Stimulated activated CD8-positive, alpha-beta memory T cell treated with anti-CD3 and anti-CD28 coated beads, Interleukin-12 subunit alpha, Interleukin-12 subunit beta, amount 100 ng/mL, for 1 hour (primary cell): ENCODE measurements around the gene FGF3.

Experiments used
- DNase-seq: peaks from one replicate; pipeline ENCODE4 v3.0.0-alpha.2; 2020; ENCODE audit warnings: low read depth

FGF3 gene

DNA sequence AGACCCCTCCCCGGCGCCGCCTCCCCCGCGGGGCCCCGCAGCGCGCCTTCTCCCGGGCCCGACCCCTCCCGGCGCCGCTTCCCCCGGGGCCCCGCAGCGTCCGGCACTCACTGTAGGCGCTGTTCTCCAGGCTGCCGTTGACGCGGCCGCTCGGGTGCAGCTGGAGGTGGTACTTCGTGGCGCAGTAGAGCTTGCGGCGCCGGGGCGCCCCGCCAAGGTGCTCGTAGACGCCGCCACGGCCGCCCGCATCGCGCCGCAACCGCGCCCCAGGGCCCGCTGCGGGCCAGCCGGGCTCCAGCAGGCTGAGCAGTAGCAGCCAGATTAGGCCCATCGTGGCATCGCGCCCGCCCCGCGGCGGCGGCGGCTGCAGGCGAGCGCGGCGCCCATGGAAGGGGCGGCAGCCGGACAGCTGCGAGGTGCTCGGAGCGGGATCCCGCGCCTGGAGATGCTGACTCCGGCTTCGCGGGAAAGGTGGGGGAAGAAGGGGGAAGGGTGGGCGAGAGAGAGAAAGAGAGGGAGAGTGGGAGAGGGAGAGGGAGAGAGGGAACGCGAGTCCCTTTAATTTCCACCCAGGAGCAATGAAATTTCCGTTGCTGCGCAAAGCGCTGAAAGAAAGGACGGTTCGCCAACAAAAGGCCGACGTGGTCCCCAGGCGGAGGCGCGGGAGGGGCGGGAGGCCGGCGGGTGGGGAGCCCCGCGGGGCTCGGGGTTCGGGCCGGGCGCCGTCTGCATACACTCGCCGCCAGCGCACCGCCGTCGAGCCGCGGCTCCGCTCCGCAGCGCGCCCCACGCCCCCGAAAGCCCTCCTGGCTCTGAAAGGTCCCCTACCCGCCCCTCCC, at the start of gene FGF3:
Gene FGF3 (minus strand): TSS at position 814 of the 839 bp plus-strand sequence. CDS start 483 bp downstream, at position 331.
- DNase-seq, result no peak

GRCh38 chr11:69868871-69869270, 49.7 kb upstream of the FGF3 start:
- DNase-seq, result no peak

DNA sequence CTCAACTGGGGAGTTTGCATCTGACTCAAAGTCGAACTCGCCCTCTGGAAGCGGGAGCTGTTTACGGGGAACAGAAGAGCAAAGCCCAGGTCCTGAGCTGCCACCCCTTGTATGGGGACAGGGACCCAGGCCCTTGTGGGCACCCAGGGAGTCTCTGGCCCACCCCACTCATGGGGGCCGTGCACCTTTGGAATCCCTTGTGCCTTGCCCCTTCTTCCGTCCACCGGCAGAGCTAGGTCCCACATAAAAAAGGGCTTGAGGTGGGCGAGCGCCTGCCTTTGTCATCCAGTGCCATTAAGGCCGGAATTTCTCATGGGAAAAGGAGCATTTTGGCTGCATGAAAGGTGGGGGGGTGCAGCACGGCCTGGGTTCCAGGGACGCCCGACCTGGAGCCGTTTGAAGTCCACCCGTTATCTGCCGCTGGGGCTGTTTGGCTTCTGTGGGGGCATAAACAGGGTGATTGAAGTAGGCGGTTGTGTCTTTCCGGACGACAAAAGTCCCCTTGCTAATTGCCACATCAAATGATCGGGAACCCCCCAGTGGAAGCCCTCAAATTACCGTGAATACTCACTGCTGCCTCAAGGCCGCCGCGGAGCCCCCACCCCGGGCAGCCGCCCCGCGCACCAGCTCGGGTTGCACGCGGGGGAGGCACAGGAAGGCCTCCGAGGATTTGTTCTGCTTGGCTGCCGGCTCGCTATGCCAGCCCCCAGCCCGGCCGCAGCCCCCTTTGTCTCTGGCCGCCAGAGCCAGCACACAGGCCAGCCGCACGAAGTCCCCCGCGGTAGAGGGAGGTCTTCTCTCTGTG, 49.0 kb upstream of the FGF3 start:
- no peak for DNase-seq

DNA sequence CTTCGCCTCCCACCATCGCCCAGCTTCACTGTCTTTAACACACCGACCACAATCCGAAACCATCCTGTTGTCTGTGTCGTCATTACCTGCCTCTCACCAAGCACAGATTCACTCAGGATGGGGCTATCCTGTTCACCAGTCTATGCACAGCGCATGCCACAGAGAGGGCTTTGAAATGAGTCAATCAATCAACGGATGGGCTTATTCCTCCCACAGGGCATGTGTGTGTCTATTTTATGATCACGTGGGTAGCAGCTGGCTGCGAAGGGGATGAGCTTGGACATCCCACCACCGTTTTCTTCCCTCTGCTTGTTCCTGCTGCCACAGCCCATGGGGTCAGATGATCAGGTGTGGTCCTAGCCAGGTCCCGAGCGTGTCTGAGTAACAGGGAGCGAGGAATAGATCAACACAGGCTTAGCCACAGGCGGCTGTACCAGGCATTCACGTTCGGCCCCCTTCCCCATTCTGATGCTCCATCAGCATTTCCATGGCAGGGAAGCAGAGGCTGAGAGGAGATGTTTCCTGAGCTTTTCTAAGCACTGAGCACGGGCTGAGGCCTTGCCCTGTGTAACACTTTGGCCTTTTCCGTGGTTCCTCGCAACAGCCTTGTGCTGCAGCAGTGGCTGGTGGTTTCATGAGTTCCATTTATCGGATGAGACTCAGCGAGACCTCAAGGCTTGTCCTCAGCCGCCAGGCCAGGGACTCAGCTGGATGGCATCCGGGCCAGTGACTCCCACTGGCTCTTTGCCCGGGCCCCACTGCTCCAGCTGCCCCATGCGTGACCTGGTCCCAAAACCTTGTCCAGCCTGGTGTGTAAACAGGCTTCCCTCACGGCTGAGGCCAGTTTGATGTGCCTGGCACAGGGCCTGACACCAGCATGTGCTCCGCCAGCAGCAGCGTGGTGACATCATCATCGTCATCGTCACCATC, 48.1 kb upstream of the FGF3 start:
- DNase-seq, result no peak

- DNase-seq, result no peak
These were observed 47.4 kb upstream of the FGF3 start for GRCh38 chr11:69866648-69867047.

- no peak for DNase-seq
These were observed 46.5 kb upstream of the FGF3 start for GRCh38 chr11:69865707-69866106.

DNA sequence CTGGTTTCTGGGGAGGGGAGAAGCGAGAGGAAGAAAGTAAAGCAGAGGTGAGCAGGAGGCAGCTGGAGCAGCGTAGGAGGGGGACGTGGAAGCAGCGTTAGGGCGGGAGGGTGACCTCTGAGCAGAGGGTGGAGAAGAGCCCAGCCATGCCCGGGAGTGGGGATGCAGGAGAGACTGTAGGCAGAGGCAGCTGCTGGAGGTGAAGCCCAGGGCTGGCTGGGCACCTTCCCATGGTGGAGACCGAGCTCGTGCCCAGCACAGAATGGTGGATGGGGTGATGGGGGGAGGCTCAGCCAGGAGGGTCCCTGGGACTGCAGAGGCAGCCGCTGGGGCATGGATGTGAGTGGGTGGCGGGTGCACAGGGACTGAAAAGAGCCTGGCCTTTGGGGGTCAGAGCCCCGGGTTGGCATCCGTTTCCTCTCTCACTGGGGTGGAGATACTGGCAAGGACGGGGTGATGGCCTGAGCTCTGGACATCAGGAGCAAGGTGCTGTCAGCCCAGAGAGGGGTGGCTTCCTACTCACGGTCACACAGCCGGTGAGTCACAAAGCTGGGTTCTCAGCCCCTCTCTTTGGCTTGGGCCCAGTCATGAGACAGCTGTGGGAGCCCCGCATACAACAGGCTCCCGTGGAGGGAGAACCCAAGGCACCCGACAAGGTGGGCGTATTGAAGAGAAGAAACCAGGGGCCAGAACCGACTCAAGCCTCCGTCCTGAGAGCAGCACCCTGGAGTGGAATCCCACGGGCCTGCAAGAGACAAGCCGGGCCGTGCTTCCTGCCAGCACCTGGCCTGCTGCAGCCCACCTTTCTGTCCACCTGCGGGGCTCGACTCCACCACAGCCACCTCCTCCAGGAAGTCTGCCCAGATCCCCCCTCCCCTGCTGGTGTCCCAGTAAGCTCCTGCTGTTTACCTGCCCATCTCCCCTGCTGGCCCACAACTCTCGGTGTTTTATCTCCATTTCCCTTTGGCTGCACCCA, 45.8 kb upstream of the FGF3 start:
- DNase-seq, result no peak

DNA sequence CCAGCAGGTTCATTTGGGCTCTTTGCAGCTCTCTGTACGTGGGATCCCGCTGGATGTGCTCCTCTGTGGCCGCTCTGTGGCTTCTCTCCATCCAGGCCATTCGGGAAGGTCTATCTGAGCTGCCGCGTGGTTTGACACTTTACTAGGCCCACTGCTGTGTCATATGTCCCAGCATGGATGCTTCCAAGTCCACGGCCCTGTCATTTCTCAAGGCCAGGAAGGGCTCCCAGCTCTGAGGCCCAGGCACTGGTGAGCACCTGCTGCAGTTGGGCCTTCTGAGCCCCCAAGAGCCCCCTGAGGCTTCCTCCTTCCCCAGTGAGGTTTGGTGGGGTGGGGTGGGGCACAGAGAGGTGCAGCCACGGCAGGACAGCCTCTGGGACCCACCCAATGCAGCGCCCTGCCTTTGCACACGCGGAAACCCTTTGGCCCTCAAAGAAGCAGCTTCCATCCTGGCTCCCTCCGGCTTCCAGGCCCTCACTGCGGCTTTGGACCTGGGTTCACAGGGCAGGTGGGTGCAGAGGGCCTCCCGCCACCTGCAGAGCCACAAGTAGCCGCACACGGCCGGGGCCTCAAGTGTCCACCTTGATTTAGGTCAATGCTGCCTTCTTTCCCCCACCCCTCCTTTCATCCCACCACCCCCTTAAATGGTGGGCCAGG, 44.5 kb upstream of the FGF3 start:
- DNase-seq, result no peak

- DNase-seq, result no peak
These were observed 43.8 kb upstream of the FGF3 start for GRCh38 chr11:69862797-69863543.

GRCh38 chr11:69862331-69862771, 43.1 kb upstream of the FGF3 start:
- no peak for DNase-seq

DNA sequence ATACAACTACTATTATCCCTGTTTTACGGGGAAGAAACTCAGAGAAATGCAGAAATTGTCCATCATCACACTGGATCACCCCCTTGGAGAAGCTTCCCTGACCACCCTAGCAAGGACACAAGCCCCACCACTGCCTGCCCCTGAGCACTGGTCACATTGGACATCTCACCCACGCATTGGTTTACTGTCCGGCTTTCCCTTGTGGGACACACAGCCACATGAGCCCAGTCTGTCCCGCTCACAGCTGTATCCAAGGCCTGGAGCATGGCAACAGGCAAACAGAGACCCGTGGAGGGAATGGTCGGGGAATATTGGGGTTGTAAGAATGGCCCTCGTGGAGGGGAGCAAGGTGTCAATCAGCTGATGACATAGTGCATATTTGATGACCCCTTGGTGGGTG, 42.7 kb upstream of the FGF3 start:
- no peak for DNase-seq

DNA sequence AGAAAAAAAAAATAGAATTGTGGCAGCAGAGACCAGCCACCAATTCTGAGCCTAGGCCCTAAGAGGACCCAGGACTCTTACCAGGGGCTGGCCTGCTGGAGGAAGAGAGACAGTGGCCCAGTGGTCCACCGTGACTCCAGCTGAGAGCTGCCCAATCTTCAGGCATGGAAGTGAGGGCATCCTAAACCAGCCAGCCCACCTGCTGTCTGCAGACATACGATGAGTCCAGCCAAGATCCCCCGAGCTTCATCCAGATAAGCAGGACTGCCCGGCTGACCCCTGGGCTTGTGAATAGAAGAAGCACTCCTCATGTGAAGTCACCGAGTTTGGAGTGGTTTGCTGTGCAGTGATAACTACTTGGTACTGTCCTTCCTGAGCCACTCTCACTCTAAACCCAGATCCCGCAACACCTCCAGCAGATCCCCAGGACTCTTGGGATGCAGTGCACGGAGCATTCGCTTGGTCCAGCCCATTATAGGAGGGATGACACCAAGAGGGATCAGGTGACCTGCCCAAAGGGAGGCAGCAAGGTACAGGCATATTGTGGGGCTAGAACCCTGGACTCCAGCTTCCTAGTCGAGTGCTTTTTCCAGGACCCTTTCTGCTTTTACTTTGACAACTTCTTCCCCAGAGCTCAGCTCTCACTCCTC, 41.7 kb upstream of the FGF3 start:
- no peak for DNase-seq

- no peak for DNase-seq
These were observed 41.0 kb upstream of the FGF3 start for GRCh38 chr11:69860244-69860643.

- DNase-seq, result no peak
These were observed 40.2 kb upstream of the FGF3 start for GRCh38 chr11:69859275-69859934.

DNA sequence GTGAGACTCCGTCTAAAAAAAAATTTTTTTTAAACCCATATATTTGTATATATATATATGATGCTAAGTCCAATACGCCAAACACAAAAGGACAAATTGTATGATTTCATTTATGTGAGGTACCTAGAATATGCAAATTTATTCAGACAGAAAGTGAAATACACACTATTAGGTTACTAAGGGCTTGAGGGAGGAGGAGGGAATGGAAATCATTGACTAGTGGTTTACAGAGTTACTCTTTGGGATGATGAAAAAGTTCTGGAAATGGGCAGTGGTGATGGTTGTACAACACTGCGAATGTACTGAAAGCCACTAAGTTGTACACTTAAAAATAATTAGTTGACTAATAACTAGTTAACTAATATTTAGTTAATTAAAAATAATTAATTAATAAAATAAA, 36.2 kb upstream of the FGF3 start:
- DNase-seq, result no peak

DNA sequence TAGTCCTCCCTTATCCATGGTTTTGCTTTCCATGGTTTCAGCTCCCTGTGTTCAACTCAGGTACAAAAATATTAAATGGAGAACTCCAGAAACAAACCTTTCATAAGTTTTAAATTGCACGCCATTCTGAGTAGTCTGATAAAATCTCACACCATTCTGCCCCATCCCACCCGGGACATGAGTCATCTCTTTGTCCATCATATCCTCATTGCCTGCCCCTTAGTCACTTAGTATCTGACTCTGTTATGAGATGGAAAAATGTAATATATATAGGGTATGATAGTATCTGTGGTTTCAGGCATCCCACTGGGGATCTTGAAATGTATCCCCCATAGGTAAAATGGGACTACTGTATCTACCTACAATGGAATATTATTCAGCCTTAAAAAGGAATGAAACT, 35.5 kb upstream of the FGF3 start:
- no peak for DNase-seq

DNA sequence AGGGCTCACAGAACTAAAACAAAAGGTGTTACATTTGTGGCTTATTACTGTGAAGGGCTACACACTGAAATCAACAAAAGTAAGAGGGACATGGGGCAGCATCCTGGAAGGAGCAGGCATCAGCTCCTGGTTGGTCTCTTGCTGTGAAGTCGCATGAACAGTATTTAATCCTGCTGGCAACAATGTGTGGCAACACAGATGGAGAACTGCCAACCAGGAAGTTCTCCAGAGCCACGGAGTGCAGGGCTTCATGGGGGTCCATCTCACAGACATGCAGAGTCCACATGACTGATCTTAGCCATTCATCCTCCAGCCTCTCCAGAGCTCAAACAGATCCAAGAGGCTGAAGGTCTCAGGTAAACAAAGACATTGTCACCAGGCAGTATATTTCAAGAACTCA, 32.8 kb upstream of the FGF3 start:
- no peak for DNase-seq

DNA sequence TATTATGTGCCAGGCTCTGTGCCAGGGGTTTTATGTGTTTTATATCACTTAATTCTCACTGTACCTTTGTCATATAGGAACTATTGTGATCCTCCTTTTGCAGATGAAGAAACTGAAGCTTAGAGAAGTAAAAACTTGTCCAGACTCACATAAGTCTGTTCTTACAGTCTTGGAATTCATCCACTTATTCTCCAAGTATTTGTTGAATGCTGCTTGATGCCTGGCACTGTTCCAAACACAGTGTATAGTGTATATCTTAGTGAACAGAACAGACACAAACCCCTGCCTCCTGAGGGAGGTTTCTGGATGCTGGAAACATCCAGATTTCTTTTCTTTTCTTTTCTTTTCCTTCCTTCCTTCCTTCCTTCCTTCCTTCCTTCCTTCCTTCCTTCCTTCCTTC, 29.0 kb upstream of the FGF3 start:
- DNase-seq, result no peak

GRCh38 chr11:69844396-69844795, 25.2 kb upstream of the FGF3 start:
- DNase-seq, result no peak
